ENCODE measurements around the gene GET4.
"Not testable (repeated sequence)": the region's sequence is repeated elsewhere in the genome, so short reads cannot be mapped to it uniquely, and the experiment has no call there.

GET4 gene

GRCh38 chr7:930975-931758, 54.8 kb downstream of the GET4 start:
- DNase-seq (ENCODE audit: low read depth) = no peak

- no peak for DNase-seq (ENCODE audit: low read depth)
These were observed 55.7 kb downstream of the GET4 start for GRCh38 chr7:931871-932650.

GRCh38 chr7:932651-932975, 56.3 kb downstream of the GET4 start:
- no peak for DNase-seq (ENCODE audit: low read depth)

- no peak for DNase-seq (ENCODE audit: low read depth)
These were observed 58.3 kb downstream of the GET4 start for GRCh38 chr7:934469-935163.

GRCh38 chr7:935164-935873, 59.0 kb downstream of the GET4 start:
- no peak for DNase-seq (ENCODE audit: low read depth)

GRCh38 chr7:935874-936385, 59.6 kb downstream of the GET4 start:
- DNase-seq (ENCODE audit: low read depth) = no peak

GRCh38 chr7:936386-937054, 60.2 kb downstream of the GET4 start:
- DNase-seq (ENCODE audit: low read depth) = peak; percentile 68

GRCh38 chr7:937856-938484, 61.6 kb downstream of the GET4 start:
- no peak for DNase-seq (ENCODE audit: low read depth)

GRCh38 chr7:938546-939185, 62.3 kb downstream of the GET4 start:
- no peak for DNase-seq (ENCODE audit: low read depth)

- DNase-seq (ENCODE audit: low read depth) = no peak
These were observed 63.5 kb downstream of the GET4 start for GRCh38 chr7:939843-940242.

- no peak for DNase-seq (ENCODE audit: low read depth)
These were observed 64.5 kb downstream of the GET4 start for GRCh38 chr7:940599-941408.

GRCh38 chr7:943793-944192, 67.4 kb downstream of the GET4 start:
- DNase-seq (ENCODE audit: low read depth) = not testable (repeated sequence)

GRCh38 chr7:944744-945143, 68.4 kb downstream of the GET4 start:
- no peak for DNase-seq (ENCODE audit: low read depth)

- DNase-seq (ENCODE audit: low read depth) = no peak
These were observed 68.8 kb downstream of the GET4 start for GRCh38 chr7:945147-945555.

GRCh38 chr7:945556-946255, 69.4 kb downstream of the GET4 start:
- DNase-seq (ENCODE audit: low read depth) = no peak
